IgD-negative memory B cell (primary cell): ENCODE results near the gene KLHL6. TPM values are rescaled to one million over a fixed set of nuclear protein-coding genes. Genes with fewer than 3 reads are reported as not detected.

ENCODE experiments used
- H3K27ac Mint-ChIP-seq, 3 donors: one replicate each; pipeline ENCODE4 v1.8.0; 2020 to 2022; ENCODE audit warnings: mild to moderate bottlenecking in 3 of 3, mixed read lengths in 3 of 3, moderate library complexity in 1 of 3
- H3K27me3 Mint-ChIP-seq: one replicate; pipeline ENCODE4 v1.8.0; 2021; ENCODE audit warnings: mixed read lengths
- H3K36me3 Mint-ChIP-seq: one replicate; pipeline ENCODE4 v1.8.0; 2020; ENCODE audit warnings: mild to moderate bottlenecking, mixed read lengths
- H3K4me1 Mint-ChIP-seq, 3 donors: one replicate each; pipeline ENCODE4 v1.8.0; 2020 to 2022; ENCODE audit warnings: mixed read lengths in 3 of 3, mild to moderate bottlenecking in 1 of 3
- H3K4me3 Mint-ChIP-seq, 4 donors: one replicate each; pipeline ENCODE4 v1.8.0; 2020 to 2022; ENCODE audit warnings: mild to moderate bottlenecking in 4 of 4, mixed read lengths in 4 of 4, moderate library complexity in 3 of 4
- H3K9me3 Mint-ChIP-seq, 3 donors: one replicate each; pipeline ENCODE4 v1.8.0; 2020 to 2021; ENCODE audit warnings: mixed read lengths in 3 of 3, mild to moderate bottlenecking in 1 of 3
- polyA plus RNA-seq: library from polyadenylated mRNA; unstranded; fragments of 300-500 nt; fragmentation: Illumina TruSeq; gene quantifications from one replicate; pipeline ENCODE4 v1.2.3, GENCODE V29; 2021

KLHL6 gene
- polyA plus RNA-seq, 1 donor from 2014 or later, result 31.3 TPM

GRCh38 chr3:183438735-183439134 is 116.8 kb downstream of the KLHL6 start:
- Mint-ChIP-seq H3K4me1 (peaks cover 0 to 10% (median 9%) of the 10 kb centered on the region in 3 donors), H3K9me3 (peaks cover 5 to 12% (median 8%) of the 10 kb centered on the region in 3 donors), H3K36me3 (peaks cover 1% of the 10 kb centered on the region), H3K27me3 (no peaks in the 10 kb centered on the region), H3K27ac (no peak overlapping the region), H3K4me3 (no peak overlapping the region)

DNA sequence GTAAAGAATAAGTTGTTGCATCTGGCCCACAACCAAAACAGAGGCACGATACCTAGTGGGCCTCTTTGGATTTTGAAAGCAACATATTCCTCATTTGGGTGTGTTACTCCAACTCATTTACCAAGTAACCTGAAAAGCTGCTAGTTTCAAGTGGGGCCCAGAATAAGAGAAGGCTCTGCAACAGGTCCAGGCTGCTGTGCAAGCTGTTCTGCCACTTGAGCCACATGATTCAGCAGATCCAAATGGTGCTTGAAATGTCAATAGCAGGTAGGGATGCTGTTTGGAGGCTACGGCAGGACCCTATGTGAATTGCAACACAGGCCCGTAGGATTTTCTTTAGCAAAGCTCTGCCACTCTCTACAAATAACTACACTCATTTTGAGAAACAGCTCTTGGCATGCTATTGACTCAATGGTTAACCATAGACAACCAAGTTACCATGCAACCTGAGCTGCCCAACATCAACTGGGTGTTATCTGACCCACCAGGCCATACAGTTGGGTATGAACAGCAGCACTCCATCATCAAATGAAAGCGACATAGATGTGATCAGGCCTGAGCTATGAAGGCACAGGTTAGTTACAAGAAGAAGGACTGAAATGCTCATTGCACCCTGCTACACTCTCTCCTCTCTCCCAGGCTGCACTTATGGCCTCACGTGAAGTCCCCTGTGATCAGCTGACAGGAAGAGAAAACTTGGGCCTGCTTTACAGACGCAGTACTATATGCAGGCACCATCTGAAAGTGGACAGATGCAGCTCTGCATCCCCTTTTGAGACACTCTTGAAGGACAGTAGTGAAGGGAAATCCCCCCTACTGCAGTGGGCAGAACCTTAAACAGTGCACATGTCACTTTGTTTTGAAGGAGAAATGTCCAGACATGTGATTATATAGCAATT is 117.6 kb downstream of the KLHL6 start:
- Mint-ChIP-seq H3K4me3 (no peak overlapping the region), H3K4me1 (peaks cover 0 to 9% (median 7%) of the 10 kb centered on the region in 3 donors), H3K36me3 (peaks cover 1% of the 10 kb centered on the region), H3K27me3 (peaks cover 2% of the 10 kb centered on the region), H3K27ac (no peak overlapping the region), H3K9me3 (peaks cover 0 to 4% (median 1%) of the 10 kb centered on the region in 3 donors)

Other genes starting within 250 kb of the KLHL6 start
- gene MCF2L2, start 127.1 kb downstream of the KLHL6 start, polyA plus RNA-seq, result 0.15 TPM
- 41.3 TPM for gene KLHL24, start 79.9 kb upstream of the KLHL6 start, polyA plus RNA-seq
- 7.2 TPM for gene YEATS2, start 142.1 kb upstream of the KLHL6 start, polyA plus RNA-seq